COLO668 (cell line): Measurements from ENCODE around the gene SLC16A3.

Experiments
- DNase-seq: peaks from one replicate; lab custom pipeline; 2025; ENCODE audit not compliant: unreplicated experiment; lab: John Stamatoyannopoulos, UW

The SLC16A3 gene

GRCh38 chr17:82235056-82235774 lies 6.4 kb downstream of the SLC16A3 start:
- DNase-seq = no peak

GRCh38 chr17:82235775-82236141 lies 6.9 kb downstream of the SLC16A3 start:
- DNase-seq = peak; percentile 57

DNA sequence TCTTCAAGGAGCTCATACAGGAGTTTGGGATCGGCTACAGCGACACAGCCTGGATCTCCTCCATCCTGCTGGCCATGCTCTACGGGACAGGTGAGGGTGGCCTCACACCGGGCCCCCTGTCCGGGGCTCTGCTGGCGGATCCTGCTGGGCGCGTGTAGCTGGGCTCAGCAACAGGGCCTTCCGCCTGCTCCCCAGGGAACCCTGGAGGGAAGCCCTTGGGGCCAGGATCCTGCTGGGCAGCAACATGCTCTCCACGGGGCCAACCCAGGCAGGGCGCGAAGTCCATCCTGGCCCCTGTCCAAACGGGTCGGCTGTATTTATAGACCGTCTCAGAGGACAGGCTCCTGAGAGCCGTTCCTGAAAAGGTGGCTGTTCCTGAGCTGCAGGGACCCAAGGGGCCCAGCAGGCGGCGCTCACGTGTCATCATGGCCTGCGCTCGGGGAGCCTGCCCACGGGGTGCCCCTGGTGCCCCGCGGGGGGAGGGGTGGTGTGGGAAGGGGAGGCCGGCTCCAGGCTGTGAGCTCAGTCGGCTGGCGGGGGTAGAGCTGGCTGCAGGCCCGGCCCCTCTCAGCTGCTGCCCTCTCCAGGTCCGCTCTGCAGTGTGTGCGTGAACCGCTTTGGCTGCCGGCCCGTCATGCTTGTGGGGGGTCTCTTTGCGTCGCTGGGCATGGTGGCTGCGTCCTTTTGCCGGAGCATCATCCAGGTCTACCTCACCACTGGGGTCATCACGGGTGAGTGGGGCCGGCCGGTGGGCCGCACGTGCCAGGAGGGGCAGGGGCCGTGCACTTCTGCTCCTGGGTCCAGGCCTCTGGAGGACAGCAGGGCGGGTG lies 7.5 kb downstream of the SLC16A3 start:
- peak; percentile 73 for DNase-seq

DNA sequence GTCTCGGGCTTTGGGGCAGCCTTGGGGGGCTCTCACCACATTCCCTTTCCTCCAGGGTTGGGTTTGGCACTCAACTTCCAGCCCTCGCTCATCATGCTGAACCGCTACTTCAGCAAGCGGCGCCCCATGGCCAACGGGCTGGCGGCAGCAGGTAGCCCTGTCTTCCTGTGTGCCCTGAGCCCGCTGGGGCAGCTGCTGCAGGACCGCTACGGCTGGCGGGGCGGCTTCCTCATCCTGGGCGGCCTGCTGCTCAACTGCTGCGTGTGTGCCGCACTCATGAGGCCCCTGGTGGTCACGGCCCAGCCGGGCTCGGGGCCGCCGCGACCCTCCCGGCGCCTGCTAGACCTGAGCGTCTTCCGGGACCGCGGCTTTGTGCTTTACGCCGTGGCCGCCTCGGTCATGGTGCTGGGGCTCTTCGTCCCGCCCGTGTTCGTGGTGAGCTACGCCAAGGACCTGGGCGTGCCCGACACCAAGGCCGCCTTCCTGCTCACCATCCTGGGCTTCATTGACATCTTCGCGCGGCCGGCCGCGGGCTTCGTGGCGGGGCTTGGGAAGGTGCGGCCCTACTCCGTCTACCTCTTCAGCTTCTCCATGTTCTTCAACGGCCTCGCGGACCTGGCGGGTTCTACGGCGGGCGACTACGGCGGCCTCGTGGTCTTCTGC lies 8.4 kb downstream of the SLC16A3 start:
- peak; percentile 11 for DNase-seq

DNA sequence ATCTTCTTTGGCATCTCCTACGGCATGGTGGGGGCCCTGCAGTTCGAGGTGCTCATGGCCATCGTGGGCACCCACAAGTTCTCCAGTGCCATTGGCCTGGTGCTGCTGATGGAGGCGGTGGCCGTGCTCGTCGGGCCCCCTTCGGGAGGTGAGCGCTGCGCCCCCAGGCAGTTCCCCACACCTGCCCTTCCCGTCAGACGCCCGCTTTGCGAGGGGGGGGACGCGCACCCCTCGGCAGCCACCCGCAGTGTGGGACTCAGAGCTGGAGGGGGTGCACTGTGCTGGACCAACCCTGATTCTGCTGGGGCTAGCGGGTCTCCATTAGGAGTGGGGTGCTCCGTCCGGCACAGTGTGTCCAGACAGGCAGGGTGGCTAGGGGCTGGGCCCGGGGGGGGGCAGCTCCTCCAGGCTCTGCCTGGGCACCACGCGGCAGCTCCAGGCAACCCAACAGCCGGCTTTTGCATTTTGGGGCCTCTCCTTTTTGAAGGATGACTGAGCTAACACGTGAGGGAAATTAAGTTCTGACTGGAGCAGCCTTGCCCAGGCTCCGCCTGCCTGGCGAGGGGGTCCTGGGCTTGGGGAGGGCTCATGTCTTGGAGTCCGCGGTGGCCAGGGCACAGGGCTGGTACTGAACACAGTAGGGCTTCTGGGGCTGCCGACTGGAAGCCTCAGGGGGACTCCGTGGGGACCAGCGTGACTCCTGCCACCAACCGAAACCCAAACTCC lies 9.1 kb downstream of the SLC16A3 start:
- DNase-seq = no peak

GRCh38 chr17:82238472-82239201 lies 9.8 kb downstream of the SLC16A3 start:
- peak; percentile 67 for DNase-seq

- DNase-seq = no peak
These were observed 10.6 kb downstream of the SLC16A3 start for GRCh38 chr17:82239401-82239925.

DNA sequence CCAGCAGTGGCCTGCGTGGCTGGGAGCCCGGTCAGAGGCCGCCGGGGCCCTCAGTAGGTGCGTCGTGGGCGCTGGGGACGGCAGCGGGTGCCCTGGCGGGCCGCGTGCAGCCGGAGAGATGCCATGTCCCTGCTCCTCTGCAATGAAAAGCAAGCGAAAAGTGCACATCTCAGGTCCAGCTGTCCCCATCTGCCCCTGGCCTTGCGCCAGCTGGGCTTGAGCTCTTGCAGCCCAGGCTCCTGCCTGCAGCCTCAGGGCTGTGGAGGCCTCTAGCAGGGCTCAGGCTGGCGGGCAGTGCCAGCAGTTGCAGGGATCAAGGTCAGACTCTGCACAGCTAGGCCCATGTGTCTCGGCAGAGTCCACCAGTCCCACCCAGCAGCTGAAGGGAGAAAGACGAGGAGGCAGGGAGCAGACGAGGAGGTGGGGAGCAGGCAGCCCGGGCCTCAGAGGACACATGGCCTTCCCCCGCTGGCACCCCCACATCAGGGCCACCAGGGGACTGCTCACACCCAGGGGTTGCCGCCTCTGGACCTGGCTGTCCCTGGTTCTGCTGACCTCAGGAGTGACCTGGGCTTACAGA lies 11.2 kb downstream of the SLC16A3 start:
- no peak for DNase-seq

- no peak for DNase-seq
These were observed 11.8 kb downstream of the SLC16A3 start for GRCh38 chr17:82240506-82241182.

DNA sequence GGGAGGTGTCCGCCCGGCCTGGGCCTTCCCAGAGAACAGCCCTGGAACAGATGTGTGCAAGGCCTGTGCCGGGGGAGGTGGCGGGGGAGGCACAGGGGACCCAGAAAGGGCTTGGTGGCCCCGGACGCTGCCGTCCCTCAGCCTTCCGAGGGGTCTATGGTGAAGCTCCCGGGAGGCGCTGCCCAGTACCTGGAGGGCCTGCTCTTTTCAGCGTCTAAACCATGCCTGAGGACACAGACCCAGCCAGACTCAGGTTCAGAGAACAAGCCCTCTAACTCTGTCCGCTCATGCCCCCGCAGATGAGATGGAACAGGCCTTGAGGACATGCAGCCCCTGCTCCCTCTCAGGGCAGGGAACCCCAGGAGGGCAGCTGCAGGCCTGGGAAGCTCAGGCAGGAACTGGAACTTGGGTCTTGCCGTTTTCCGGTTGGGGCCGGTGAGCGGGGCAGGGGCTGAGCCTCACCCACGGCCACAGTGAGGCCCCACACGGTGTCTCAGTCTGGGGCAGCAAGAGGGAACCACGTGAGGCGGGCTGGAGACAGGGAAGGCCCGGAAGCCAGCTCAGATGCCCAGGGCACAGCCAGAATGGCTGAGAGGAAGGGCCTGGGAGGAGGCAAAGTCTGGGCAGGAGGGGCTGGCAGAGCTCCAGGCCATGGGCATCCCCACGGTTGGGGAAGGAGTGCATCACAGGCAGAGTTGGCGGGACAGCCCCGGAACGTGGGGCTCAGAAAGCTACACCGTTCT lies 12.5 kb downstream of the SLC16A3 start:
- DNase-seq = no peak

- no peak for DNase-seq
These were observed 13.3 kb downstream of the SLC16A3 start for GRCh38 chr17:82241926-82242697.

DNA sequence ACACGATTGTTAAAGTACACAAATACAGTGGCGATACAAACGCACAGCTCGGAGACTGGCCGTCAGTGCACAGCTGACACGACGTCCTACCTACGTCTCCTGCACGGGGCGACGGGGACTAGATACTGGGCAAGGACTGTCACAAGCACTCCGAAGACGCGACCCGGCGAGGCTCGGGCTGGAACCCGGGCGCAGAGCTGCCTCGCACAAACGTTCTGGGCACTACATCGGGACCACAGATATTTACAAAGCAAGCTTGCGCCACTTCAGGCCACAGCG lies 13.8 kb downstream of the SLC16A3 start:
- no peak for DNase-seq

DNA sequence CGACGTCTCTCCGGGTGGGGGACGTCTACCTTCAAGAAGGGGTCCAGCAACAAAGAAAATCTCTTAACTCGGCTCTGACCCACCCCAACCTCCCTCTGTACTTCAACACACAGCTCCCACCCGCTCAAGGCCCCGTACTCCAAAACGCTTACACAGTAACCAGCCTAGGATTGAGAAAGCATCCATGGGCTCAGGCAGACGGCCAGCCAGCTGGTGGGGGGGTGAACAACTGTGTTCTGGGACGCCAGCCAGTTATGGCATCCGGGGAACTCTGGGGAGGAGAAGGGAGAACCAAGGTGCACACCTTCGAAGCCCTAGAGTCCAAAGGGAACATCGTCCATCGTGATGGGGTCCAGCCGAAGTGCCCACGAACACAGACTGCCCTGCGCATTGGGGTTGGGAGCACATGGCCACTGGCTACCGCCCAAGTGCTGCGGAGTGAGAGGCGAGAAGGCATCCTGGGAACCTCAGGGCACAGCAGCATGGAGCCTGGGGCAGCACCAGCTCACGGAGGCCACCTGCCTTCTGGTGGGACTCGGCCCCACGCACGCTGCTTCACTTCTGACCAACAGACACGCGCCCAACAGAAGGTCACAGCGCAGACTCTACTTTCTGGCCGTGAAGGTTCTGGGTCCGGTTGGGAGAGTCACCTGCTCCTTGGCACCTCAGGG lies 14.3 kb downstream of the SLC16A3 start:
- no peak for DNase-seq

- no peak for DNase-seq
These were observed 15.0 kb downstream of the SLC16A3 start for GRCh38 chr17:82243648-82244412.

DNA sequence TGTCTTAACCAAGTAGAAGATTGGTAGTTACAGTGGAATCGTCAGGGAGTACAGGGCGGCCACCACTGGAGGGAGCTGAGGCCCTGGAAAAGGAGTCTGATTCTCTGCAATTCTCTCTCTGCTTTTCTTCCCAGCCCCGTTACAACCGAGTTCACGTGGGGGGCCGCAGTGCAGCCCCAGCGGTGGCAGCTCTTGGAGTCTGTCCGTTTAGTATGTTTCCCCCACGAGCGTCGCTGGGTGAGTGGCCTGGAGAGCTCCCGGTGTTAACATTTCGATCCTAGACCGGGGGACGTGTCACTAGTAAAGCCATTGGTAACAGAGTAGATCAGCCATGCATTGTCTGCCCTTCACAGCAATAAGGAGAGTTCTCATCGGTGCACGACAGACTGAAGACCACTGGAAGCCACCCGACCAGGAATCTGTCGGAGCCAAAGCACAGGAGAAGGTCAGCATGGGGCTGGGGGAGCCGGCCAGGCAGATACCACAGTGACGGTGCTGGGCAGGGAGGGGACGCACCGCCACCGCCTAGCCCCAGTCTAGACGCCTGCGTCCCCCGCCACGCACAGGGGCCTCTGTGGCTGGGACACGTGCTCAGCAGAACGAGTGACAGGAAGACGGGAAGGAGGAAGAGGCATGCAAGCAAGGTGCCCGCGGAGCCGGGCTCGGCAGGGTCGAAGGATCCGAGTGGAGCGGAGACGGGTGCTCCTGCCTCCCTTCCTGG lies 15.7 kb downstream of the SLC16A3 start:
- DNase-seq = no peak
